ENCODE measurements around the gene EPHB2. TPM values are rescaled to one million over a fixed set of nuclear protein-coding genes. Genes with fewer than 3 reads are reported as not detected.

Gene EPHB2
- total and polyA plus RNA-seq, 3 donors from 2014 or later, result 7.7 to 9.4 (median 8.2) TPM

DNA sequence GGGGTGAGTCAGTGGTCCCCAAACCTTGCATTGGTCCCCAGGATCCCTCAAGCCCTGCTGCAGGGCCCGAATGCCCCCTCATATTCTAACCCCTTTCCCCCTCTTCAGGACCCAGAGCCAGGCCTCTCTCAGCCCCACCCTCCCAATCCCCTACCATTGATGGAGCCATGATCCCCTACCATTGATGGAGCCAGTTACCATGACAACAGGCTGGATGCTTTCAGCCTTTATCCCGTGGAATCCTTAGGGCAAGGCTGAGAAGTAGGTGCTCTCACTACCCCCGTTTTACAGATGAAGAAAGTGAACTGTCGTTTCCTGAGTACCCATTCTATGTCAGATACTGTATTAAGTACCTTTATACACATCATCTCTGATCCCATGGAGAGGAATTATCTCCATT, 70.8 kb downstream of the EPHB2 start:
- no peak overlapping the region for H3K27ac ChIP-seq
- DNase-seq, result no peak
- intact Hi-C loops (cut with DNase I; ENCODE audit: low total_unique reads), result no loop called here
- H3K4me3 ChIP-seq, result no peak overlapping the region
- H3K4me1 ChIP-seq, result peaks cover 14% of the 10 kb centered on the region
- H3K9me3 ChIP-seq, result no peaks in the 10 kb centered on the region
- no peaks in the 10 kb centered on the region for H3K36me3 ChIP-seq (ENCODE audit: low read depth, missing control alignments)
- H3K27me3 ChIP-seq, result no peaks in the 10 kb centered on the region
- 76 to 84% methylated on average over 4 of the region's 4 CpGs for WGBS, 2 donors
- TF ChIP-seq POLR2A (IDR thresholded peaks at IDR 0.05), result no peak
- TF ChIP-seq, protein P1, sequence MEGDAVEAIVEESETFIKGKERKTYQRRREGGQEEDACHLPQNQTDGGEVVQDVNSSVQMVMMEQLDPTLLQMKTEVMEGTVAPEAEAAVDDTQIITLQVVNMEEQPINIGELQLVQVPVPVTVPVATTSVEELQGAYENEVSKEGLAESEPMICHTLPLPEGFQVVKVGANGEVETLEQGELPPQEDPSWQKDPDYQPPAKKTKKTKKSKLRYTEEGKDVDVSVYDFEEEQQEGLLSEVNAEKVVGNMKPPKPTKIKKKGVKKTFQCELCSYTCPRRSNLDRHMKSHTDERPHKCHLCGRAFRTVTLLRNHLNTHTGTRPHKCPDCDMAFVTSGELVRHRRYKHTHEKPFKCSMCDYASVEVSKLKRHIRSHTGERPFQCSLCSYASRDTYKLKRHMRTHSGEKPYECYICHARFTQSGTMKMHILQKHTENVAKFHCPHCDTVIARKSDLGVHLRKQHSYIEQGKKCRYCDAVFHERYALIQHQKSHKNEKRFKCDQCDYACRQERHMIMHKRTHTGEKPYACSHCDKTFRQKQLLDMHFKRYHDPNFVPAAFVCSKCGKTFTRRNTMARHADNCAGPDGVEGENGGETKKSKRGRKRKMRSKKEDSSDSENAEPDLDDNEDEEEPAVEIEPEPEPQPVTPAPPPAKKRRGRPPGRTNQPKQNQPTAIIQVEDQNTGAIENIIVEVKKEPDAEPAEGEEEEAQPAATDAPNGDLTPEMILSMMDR (IDR thresholded peaks at IDR 0.05), result no peak

DNA sequence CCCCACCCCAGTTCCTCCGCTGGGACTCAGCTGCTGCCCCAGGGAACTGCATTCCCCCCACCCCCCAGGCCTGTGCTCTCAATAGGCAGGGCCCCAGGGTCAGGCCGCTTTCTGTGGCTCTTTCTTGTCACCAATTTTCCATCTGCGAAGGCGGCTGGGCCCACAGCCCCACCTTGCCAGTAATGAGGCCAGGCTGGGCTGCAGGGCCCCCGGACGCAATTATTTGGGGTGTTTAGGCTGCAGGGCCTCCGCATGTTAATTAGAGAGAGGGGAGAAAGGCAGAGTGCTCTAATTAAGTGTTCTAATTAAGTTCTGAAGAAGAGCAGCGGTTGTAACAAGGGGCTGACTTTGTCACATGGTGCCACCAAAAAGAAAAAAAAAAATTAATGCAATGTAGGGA, 71.8 kb downstream of the EPHB2 start:
- WGBS, 2 donors, result 92 to 94% methylated on average over 8 of the region's 8 CpGs
- no peaks in the 10 kb centered on the region for H3K27me3 ChIP-seq
- TF ChIP-seq, protein P1 (IDR thresholded peaks at IDR 0.05), result no peak
- no peak overlapping the region for H3K27ac ChIP-seq
- no peaks in the 10 kb centered on the region for H3K36me3 ChIP-seq (ENCODE audit: low read depth, missing control alignments)
- intact Hi-C loops (cut with DNase I; ENCODE audit: low total_unique reads), result no loop called here
- H3K4me1 ChIP-seq, result peaks cover 14% of the 10 kb centered on the region
- no peak for DNase-seq
- H3K4me3 ChIP-seq, result no peak overlapping the region
- H3K9me3 ChIP-seq, result no peaks in the 10 kb centered on the region

DNA sequence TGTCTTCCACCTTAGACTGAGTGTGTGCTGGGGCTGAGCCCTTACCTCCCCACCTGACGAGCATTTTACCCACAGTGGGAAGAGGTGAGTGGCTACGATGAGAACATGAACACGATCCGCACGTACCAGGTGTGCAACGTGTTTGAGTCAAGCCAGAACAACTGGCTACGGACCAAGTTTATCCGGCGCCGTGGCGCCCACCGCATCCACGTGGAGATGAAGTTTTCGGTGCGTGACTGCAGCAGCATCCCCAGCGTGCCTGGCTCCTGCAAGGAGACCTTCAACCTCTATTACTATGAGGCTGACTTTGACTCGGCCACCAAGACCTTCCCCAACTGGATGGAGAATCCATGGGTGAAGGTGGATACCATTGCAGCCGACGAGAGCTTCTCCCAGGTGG, 73.7 kb downstream of the EPHB2 start:
- TF ChIP-seq, protein P1 (IDR thresholded peaks at IDR 0.05), result no peak
- TF ChIP-seq POLR2A (IDR thresholded peaks at IDR 0.05), result no peak
- no peak overlapping the region for H3K4me3 ChIP-seq
- no peaks in the 10 kb centered on the region for H3K27me3 ChIP-seq
- peaks cover 7% of the 10 kb centered on the region for H3K4me1 ChIP-seq
- intact Hi-C loops (cut with DNase I; ENCODE audit: low total_unique reads), result no loop called here
- H3K36me3 ChIP-seq (ENCODE audit: low read depth, missing control alignments), result no peaks in the 10 kb centered on the region
- no peaks in the 10 kb centered on the region for H3K9me3 ChIP-seq
- no peak for DNase-seq
- H3K27ac ChIP-seq, result no peak overlapping the region
- WGBS, 2 donors, result 96 to 97% methylated on average over 15 to 19 of the region's 19 CpGs

DNA sequence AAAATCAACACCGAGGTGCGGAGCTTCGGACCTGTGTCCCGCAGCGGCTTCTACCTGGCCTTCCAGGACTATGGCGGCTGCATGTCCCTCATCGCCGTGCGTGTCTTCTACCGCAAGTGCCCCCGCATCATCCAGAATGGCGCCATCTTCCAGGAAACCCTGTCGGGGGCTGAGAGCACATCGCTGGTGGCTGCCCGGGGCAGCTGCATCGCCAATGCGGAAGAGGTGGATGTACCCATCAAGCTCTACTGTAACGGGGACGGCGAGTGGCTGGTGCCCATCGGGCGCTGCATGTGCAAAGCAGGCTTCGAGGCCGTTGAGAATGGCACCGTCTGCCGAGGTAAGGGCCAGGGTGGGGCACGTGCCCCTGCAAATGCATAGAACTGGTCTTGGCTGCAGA, 74.1 kb downstream of the EPHB2 start:
- no peak for DNase-seq
- TF ChIP-seq, protein P1 (IDR thresholded peaks at IDR 0.05), result no peak
- no peak for TF ChIP-seq POLR2A (IDR thresholded peaks at IDR 0.05)
- Histone ChIP-seq H3K9me3 (no peaks in the 10 kb centered on the region), H3K4me1 (peaks cover 3% of the 10 kb centered on the region), H3K27me3 (no peaks in the 10 kb centered on the region), H3K36me3 (ENCODE audit: low read depth, missing control alignments) (no peaks in the 10 kb centered on the region), H3K27ac (no peak overlapping the region), H3K4me3 (no peak overlapping the region)
- intact Hi-C loops (cut with DNase I; ENCODE audit: low total_unique reads), result no loop called here
- WGBS, 2 donors, result 95 to 99% methylated on average over 19 to 27 of the region's 27 CpGs

DNA sequence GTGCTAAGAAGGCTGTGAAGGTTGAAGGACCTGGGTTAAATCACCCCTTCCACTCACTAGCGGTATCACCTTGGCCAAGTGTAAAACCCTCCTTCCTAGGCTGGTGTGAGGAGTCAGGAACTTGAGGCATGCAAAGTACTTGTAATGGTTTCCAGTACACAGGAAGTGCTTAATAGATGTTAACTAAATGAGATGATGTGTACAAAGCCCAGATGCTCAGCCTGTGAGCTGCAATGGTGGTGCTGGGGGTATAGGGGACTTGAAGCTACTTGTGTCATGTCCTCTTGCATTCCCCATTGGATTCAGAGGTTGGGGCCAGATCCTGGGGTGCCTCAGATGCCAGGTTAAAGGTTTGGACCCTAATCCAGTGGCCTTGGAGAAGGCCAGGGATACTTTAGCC, 75.5 kb downstream of the EPHB2 start:
- Histone ChIP-seq H3K4me3 (no peak overlapping the region), H3K27me3 (no peaks in the 10 kb centered on the region), H3K4me1 (peaks cover 14% of the 10 kb centered on the region), H3K9me3 (no peaks in the 10 kb centered on the region), H3K27ac (no peak overlapping the region), H3K36me3 (ENCODE audit: low read depth, missing control alignments) (no peaks in the 10 kb centered on the region)
- DNase-seq, result no peak
- no peak for TF ChIP-seq POLR2A (IDR thresholded peaks at IDR 0.05)
- TF ChIP-seq, protein P1 (IDR thresholded peaks at IDR 0.05), result no peak
- WGBS, 2 donors, result 100% methylated on average over 1 of the region's 1 CpG
- intact Hi-C loops (cut with DNase I; ENCODE audit: low total_unique reads), result no loop called here

All from testis (tissue), 3 donors.